ENCODE measurements around the gene CCDC61. TPM values are rescaled to one million over a fixed set of nuclear protein-coding genes. Genes with fewer than 3 reads are reported as not detected.

Gene CCDC61
- total RNA-seq, 4 donors from 2014 or later = 2.3 to 4.9 (median 3.4) TPM

- H3K36me3 ChIP-seq = no peaks in the 10 kb centered on the region
- H3K27me3 ChIP-seq = peaks cover 42 to 48% (median 43%) of the 10 kb centered on the region in 3 donors
- no peak for ATAC-seq
- H3K4me1 ChIP-seq = no peaks in the 10 kb centered on the region
- TF ChIP-seq POLR2A (IDR thresholded peaks at IDR 0.05) (no peak), CTCF (IDR thresholded peaks at IDR 0.05 in 4 of 5, conservative IDR thresholded peaks at IDR 0.05 in 1 of 5) (no peak)
- H3K9me3 ChIP-seq = no peaks in the 10 kb centered on the region
- in situ Hi-C loops (cut with MboI; ENCODE audit: low sequenced_read_pairs in 4 of 4) (loop anchor here in 1 of 4 donors (10.0 kb wide), 1 partner anchor 241 kb away; no protein-coding TSS in a partner anchor), intact Hi-C loops (cut with DNase I; ENCODE audit: low total_unique reads) (no loop called here)
- no peak for DNase-seq
- no peak overlapping the region for H3K4me3 ChIP-seq
- no peak overlapping the region for H3K27ac ChIP-seq
These were observed 28.1 kb downstream of the CCDC61 start for GRCh38 chr19:46023311-46023779.

GRCh38 chr19:46025835-46026234 is 30.6 kb downstream of the CCDC61 start:
- DNase-seq = no peak
- H3K27ac ChIP-seq = no peak overlapping the region
- TF ChIP-seq POLR2A (IDR thresholded peaks at IDR 0.05) (no peak), CTCF (IDR thresholded peaks at IDR 0.05 in 4 of 5, conservative IDR thresholded peaks at IDR 0.05 in 1 of 5) (no peak)
- H3K36me3 ChIP-seq = no peaks in the 10 kb centered on the region
- no peaks in the 10 kb centered on the region for H3K4me1 ChIP-seq
- no peak for ATAC-seq
- H3K9me3 ChIP-seq = no peaks in the 10 kb centered on the region
- intact Hi-C loops (cut with DNase I; ENCODE audit: low total_unique reads) (no loop called here), in situ Hi-C loops (cut with MboI; ENCODE audit: low sequenced_read_pairs in 4 of 4) (loop anchor here (5.0 to 10.0 kb wide), 3 partner anchors 236 to 241 kb away; no protein-coding TSS in a partner anchor)
- peaks cover 42 to 48% (median 43%) of the 10 kb centered on the region in 3 donors for H3K27me3 ChIP-seq
- no peak overlapping the region for H3K4me3 ChIP-seq

GRCh38 chr19:46030812-46031550 is 35.7 kb downstream of the CCDC61 start:
- Histone ChIP-seq H3K27me3 (peaks cover 0 to 19% (median 7%) of the 10 kb centered on the region in 3 donors), H3K36me3 (no peaks in the 10 kb centered on the region), H3K4me1 (no peaks in the 10 kb centered on the region), H3K27ac (no peak overlapping the region), H3K4me3 (no peak overlapping the region), H3K9me3 (no peaks in the 10 kb centered on the region)
- in situ Hi-C loops (cut with MboI; ENCODE audit: low sequenced_read_pairs in 4 of 4) (no loop called here), intact Hi-C loops (cut with DNase I; ENCODE audit: low total_unique reads) (no loop called here)
- TF ChIP-seq POLR2A (IDR thresholded peaks at IDR 0.05) = no peak
- TF ChIP-seq CTCF (IDR thresholded peaks at IDR 0.05 in 4 of 5, conservative IDR thresholded peaks at IDR 0.05 in 1 of 5) = no peak
- DNase-seq = no peak
- no peak for ATAC-seq

- no peak for TF ChIP-seq CTCF (IDR thresholded peaks at IDR 0.05 in 4 of 5, conservative IDR thresholded peaks at IDR 0.05 in 1 of 5)
- no peak for TF ChIP-seq POLR2A (IDR thresholded peaks at IDR 0.05)
- Histone ChIP-seq H3K27ac (no peak overlapping the region), H3K27me3 (peaks cover 0 to 9% (median 0%) of the 10 kb centered on the region in 3 donors), H3K9me3 (no peaks in the 10 kb centered on the region), H3K4me3 (no peak overlapping the region), H3K4me1 (no peaks in the 10 kb centered on the region), H3K36me3 (no peaks in the 10 kb centered on the region)
- intact Hi-C loops (cut with DNase I; ENCODE audit: low total_unique reads) (no loop called here), in situ Hi-C loops (cut with MboI; ENCODE audit: low sequenced_read_pairs in 4 of 4) (no loop called here)
- DNase-seq = no peak
- no peak for ATAC-seq
These were observed 36.7 kb downstream of the CCDC61 start for GRCh38 chr19:46031781-46032596.

Data from gastrocnemius medialis (tissue), 4 donors.